GM20000 (cell line): ENCODE measurements around the gene SDHAF1.

ENCODE experiments used
- DNase-seq: peaks from one replicate; pipeline ENCODE4 v3.0.0; 2012; ENCODE audit warnings: low spot score
- TF ChIP-seq, protein P1 (sequence below): IDR thresholded peaks from 2 replicates; pipeline ENCODE4 v1.5.1; 2012; ENCODE audit warnings: mild to moderate bottlenecking, control low read depth; ENCODE audit errors: extremely low read depth, missing control alignments

Gene SDHAF1

GRCh38 chr19:36041831-36042230 is 46.8 kb downstream of the SDHAF1 start:
- DNase-seq: no peak

DNA sequence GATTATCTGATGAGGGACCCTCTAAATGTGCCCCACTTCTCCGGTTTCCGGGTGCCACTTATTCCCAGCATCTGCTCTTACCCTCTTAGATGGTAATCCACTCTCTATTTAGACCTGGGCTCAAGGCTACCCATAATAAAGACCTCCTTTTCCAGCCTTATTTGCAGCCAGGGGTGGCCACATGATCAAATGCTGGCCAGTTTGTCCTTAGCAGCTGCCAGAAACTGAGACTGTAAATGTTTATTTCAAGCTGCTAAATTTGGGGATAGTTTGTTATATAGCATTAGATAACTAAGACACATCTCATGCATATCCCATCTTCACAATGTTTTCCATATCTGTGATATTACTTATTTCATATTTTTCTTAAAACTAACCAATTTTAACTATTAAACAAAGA is 49.0 kb downstream of the SDHAF1 start:
- TF ChIP-seq, protein P1, sequence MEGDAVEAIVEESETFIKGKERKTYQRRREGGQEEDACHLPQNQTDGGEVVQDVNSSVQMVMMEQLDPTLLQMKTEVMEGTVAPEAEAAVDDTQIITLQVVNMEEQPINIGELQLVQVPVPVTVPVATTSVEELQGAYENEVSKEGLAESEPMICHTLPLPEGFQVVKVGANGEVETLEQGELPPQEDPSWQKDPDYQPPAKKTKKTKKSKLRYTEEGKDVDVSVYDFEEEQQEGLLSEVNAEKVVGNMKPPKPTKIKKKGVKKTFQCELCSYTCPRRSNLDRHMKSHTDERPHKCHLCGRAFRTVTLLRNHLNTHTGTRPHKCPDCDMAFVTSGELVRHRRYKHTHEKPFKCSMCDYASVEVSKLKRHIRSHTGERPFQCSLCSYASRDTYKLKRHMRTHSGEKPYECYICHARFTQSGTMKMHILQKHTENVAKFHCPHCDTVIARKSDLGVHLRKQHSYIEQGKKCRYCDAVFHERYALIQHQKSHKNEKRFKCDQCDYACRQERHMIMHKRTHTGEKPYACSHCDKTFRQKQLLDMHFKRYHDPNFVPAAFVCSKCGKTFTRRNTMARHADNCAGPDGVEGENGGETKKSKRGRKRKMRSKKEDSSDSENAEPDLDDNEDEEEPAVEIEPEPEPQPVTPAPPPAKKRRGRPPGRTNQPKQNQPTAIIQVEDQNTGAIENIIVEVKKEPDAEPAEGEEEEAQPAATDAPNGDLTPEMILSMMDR: no peak
- DNase-seq: no peak

More at GRCh38 chr19:36041831-36042230, 46.8 kb downstream of the SDHAF1 start:
- TF ChIP-seq, protein P1: no peak
